ENCODE data around the gene NFE2L3. TPM values are rescaled to one million over a fixed set of nuclear protein-coding genes. Genes with fewer than 3 reads are reported as not detected.

Gene NFE2L3
- total RNA-seq, 2 donors from 2014 or later = 4.9 to 6.6 TPM

DNA sequence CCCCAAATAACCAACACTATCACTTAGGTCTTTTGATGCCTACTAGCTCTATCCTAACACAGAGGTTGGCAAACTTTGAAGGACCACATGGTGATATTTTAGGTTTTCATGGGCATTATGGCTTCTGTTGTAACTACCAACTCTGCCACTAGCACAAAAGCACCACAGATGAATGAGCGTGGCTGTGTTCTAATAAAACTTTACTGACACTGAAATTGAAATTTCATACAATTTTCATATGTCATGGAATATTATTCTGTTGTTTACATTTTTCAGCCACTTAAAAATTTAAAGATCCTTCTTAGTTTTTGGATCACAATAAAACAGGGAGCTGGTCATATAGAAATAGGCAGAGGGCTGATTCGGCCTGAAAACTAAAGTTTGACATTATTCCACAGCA lies 76.0 kb downstream of the NFE2L3 start:
- H3K9me3 ChIP-seq = no peaks in the 10 kb centered on the region
- no peak for ATAC-seq
- 90 to 92% methylated on average over 2 of the region's 2 CpGs for WGBS, 2 donors
- no peak for DNase-seq
- H3K4me3 ChIP-seq = no peak overlapping the region
- no peak overlapping the region for H3K27ac ChIP-seq
- H3K27me3 ChIP-seq = no peaks in the 10 kb centered on the region
- no peaks in the 10 kb centered on the region for H3K36me3 ChIP-seq (replicated peaks in 1 of 2; ENCODE audit: insufficient read depth in 1 of 2, low read depth in 2 of 2)
- intact Hi-C loops (cut with DNase I) = no loop called here
- H3K4me1 ChIP-seq = no peaks in the 10 kb centered on the region
- no peak for TF ChIP-seq POLR2A (IDR thresholded peaks at IDR 0.05)
- TF ChIP-seq, protein P1, sequence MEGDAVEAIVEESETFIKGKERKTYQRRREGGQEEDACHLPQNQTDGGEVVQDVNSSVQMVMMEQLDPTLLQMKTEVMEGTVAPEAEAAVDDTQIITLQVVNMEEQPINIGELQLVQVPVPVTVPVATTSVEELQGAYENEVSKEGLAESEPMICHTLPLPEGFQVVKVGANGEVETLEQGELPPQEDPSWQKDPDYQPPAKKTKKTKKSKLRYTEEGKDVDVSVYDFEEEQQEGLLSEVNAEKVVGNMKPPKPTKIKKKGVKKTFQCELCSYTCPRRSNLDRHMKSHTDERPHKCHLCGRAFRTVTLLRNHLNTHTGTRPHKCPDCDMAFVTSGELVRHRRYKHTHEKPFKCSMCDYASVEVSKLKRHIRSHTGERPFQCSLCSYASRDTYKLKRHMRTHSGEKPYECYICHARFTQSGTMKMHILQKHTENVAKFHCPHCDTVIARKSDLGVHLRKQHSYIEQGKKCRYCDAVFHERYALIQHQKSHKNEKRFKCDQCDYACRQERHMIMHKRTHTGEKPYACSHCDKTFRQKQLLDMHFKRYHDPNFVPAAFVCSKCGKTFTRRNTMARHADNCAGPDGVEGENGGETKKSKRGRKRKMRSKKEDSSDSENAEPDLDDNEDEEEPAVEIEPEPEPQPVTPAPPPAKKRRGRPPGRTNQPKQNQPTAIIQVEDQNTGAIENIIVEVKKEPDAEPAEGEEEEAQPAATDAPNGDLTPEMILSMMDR (IDR thresholded peaks at IDR 0.05) = no peak

DNA sequence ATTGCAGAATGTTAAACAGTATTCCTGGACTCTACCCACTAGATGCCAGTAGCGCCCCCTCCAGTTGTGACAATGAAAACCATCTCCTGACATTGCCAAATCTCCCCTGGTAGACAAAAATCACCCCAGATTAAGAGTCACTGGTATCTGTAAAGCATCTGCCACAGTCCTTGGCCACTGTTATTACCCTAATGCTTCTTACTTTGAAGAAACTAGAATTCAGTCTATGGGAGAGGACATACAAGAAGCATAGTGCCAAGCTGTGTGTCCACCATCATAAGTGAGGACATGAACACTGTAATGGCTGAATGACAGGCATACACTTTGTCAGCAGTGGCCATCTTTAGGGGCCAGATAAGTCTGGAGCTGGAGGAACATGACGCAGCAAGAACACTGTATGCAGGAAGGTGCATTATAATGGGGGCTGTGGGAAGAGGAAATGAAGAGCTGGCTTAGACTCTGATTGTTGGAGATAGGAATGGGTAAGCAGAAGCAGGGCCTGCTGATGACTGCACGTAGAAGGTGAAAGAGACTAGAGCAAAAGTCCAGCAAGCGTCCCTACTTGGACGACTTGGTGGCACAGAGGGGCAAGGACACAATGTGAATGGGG lies 82.0 kb downstream of the NFE2L3 start:
- Histone ChIP-seq H3K36me3 (replicated peaks in 1 of 2; ENCODE audit: insufficient read depth in 1 of 2, low read depth in 2 of 2) (no peaks in the 10 kb centered on the region), H3K4me3 (no peak overlapping the region), H3K27me3 (no peaks in the 10 kb centered on the region), H3K4me1 (no peaks in the 10 kb centered on the region), H3K27ac (no peak overlapping the region), H3K9me3 (no peaks in the 10 kb centered on the region)
- TF ChIP-seq POLR2A (IDR thresholded peaks at IDR 0.05) = no peak
- no peak for ATAC-seq
- no peak for DNase-seq
- intact Hi-C loops (cut with DNase I) = no loop called here
- WGBS, 2 donors = 61 to 76% methylated on average over 5 of the region's 5 CpGs

Other genes with a start within 250 kb of the NFE2L3 start
- 100 to 1,000 TPM; 158 to 306 TPM for gene HNRNPA2B1, start 48.5 kb downstream of the NFE2L3 start, total RNA-seq
- 10 to 100 TPM; 34.2 to 63.3 TPM for gene CBX3, start 49.5 kb downstream of the NFE2L3 start, total RNA-seq
- 1 to 10 TPM; 1.3 to 6.7 TPM for gene SNX10, start 139.7 kb downstream of the NFE2L3 start, total RNA-seq

All from body of pancreas (tissue), 4 donors.